NOMO-1 treated with DMSO at 0.1 percent for 48 hours (cell line): Measurements from ENCODE around the gene CAMKMT.
A peak's percentile ranks its signal among the peaks of the same experiment; 100 is the strongest.

Experiments used
- DNase-seq: peaks from one replicate; lab custom pipeline; 2025; ENCODE audit not compliant: unreplicated experiment; lab: John Stamatoyannopoulos, UW

The CAMKMT gene

GRCh38 chr2:44361330-44362206, at the start of gene CAMKMT, which contains the start of gene PREPL:
TSS of gene CAMKMT (plus strand) at chr2:44361947.
TSS of gene PREPL (minus strand) at chr2:44361494. CDS start at chr2:44346342, 15,152 bp downstream.
- DNase-seq = peak; percentile 95

GRCh38 chr2:44314362-44314761, 47.4 kb upstream of the CAMKMT start:
- no peak for DNase-seq

- DNase-seq = no peak
Measured at GRCh38 chr2:44315945-44316344, 45.8 kb upstream of the CAMKMT start.

GRCh38 chr2:44320832-44321231, 40.9 kb upstream of the CAMKMT start:
- DNase-seq = no peak

- no peak for DNase-seq
Measured at GRCh38 chr2:44321360-44321759, 40.4 kb upstream of the CAMKMT start.

- no peak for DNase-seq
Measured at GRCh38 chr2:44324971-44325426, 36.7 kb upstream of the CAMKMT start.

- DNase-seq = no peak
Measured at GRCh38 chr2:44325897-44326296, 35.9 kb upstream of the CAMKMT start.

- no peak for DNase-seq
Measured at GRCh38 chr2:44326548-44327264, 35.0 kb upstream of the CAMKMT start.

GRCh38 chr2:44328750-44329149, 33.0 kb upstream of the CAMKMT start:
- no peak for DNase-seq

GRCh38 chr2:44329343-44329742, 32.4 kb upstream of the CAMKMT start:
- no peak for DNase-seq

- no peak for DNase-seq
Measured at GRCh38 chr2:44330801-44331200, 30.9 kb upstream of the CAMKMT start.

GRCh38 chr2:44333994-44334393, 27.8 kb upstream of the CAMKMT start:
- DNase-seq = no peak

GRCh38 chr2:44335806-44336538, 25.8 kb upstream of the CAMKMT start:
- no peak for DNase-seq

- DNase-seq = no peak
Measured at GRCh38 chr2:44342854-44343253, 18.9 kb upstream of the CAMKMT start.

GRCh38 chr2:44347526-44347925, 14.2 kb upstream of the CAMKMT start:
- no peak for DNase-seq

GRCh38 chr2:44348400-44348799, 13.3 kb upstream of the CAMKMT start:
- DNase-seq = no peak

GRCh38 chr2:44349506-44349905, 12.2 kb upstream of the CAMKMT start:
- DNase-seq = no peak

- DNase-seq = no peak
Measured at GRCh38 chr2:44351088-44351487, 10.7 kb upstream of the CAMKMT start.

- no peak for DNase-seq
Measured at GRCh38 chr2:44351676-44352075, 10.1 kb upstream of the CAMKMT start.

- DNase-seq = no peak
Measured at GRCh38 chr2:44352510-44352909, 9.2 kb upstream of the CAMKMT start.

GRCh38 chr2:44354761-44355160, 7.0 kb upstream of the CAMKMT start:
- DNase-seq = no peak
